ENCODE measurements around the gene PTHLH. TPM values are rescaled to one million over a fixed set of nuclear protein-coding genes. Genes with fewer than 3 reads are reported as not detected.

Gene PTHLH
- total and polyA plus RNA-seq, 10 of the 15 experiments (the other 5 are each of a cell fraction or from before 2014, with no cell fraction given): 0.08 to 0.12 TPM; not detected in 8

DNA sequence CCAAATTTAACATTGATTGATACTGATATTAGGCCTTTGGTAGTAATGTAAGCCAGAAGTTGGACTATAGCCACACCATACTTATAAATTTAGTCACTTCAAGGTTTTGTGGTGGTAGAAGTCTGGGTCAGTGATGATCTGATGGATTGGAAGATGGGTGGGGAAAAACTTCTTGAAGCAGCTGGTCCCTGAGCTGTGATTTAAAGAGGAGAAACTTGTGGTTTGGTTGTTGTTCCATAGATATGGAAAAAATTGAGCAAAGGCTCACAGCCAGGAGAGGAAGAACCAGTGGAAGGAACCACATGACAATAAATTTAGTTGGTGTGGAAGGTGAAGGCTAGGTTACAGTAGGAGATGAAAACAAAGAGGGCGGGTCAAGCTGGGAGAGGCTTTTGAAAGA is 26.1 kb downstream of the PTHLH start:
- DNase-seq (ENCODE audit: low read depth, low spot score): no peak
- ChIA-PET RAD21 (ENCODE audit: unreplicated experiment) (no interaction called here), SMC1A (ENCODE audit: uncharacterized antibody, unreplicated experiment) (no interaction called here), POLR2A (no interaction called here), CTCF (interaction anchor here (0.6 kb wide), 1 partner anchor 214 kb away, joined by 3 read pairs; no protein-coding TSS in a partner anchor)
- intact Hi-C loops (cut with micrococcal nuclease; ENCODE audit: unreplicated experiment): no loop called here
- no peaks in the 10 kb centered on the region; a peak in 2 of 4 replicates for H3K27me3 ChIP-seq (replicated peaks in 1 of 2; ENCODE audit: control insufficient read depth in 2 of 2, insufficient read depth in 2 of 2, low read length in 1 of 2)
- BruUV-seq (replicated peaks): no TSS peak
- H3K4me3 ChIP-seq: no peak overlapping the region
- 64% methylated on average over 1 of the region's 1 CpG for WGBS (ENCODE audit: insufficient coverage, insufficient replicate concordance, low lambda C conversion rate, missing lambda C conversion rate)
- H3K4me2 ChIP-seq (ENCODE audit: control insufficient read depth, insufficient read depth): no peak overlapping the region
- H3K4me1 ChIP-seq (ENCODE audit: control insufficient read depth, insufficient read depth, low read length): no peaks in the 10 kb centered on the region
- H4K20me1 ChIP-seq (ENCODE audit: control insufficient read depth, insufficient read depth): no peaks in the 10 kb centered on the region
- H3K9me3 ChIP-seq (replicated peaks; ENCODE audit: control insufficient read depth, insufficient read depth, low read length): no peaks in the 10 kb centered on the region
- TF ChIP-seq, protein P1, sequence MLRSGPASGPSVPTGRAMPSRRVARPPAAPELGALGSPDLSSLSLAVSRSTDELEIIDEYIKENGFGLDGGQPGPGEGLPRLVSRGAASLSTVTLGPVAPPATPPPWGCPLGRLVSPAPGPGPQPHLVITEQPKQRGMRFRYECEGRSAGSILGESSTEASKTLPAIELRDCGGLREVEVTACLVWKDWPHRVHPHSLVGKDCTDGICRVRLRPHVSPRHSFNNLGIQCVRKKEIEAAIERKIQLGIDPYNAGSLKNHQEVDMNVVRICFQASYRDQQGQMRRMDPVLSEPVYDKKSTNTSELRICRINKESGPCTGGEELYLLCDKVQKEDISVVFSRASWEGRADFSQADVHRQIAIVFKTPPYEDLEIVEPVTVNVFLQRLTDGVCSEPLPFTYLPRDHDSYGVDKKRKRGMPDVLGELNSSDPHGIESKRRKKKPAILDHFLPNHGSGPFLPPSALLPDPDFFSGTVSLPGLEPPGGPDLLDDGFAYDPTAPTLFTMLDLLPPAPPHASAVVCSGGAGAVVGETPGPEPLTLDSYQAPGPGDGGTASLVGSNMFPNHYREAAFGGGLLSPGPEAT (IDR thresholded peaks at IDR 0.05; ENCODE audit: low read depth): no peak
- no peak for FAIRE-seq
- H3K9ac ChIP-seq (ENCODE audit: control insufficient read depth, insufficient read depth, low read length): no peak overlapping the region
- H3K27ac ChIP-seq (ENCODE audit: control insufficient read depth, insufficient read depth): no peak overlapping the region
- no peaks in the 10 kb centered on the region for H3K36me3 ChIP-seq (ENCODE audit: control insufficient read depth in 2 of 2, insufficient read depth in 2 of 2, low read length in 1 of 2)
- in situ Hi-C loops (cut with MboI): no loop called here
- no peaks in the 10 kb centered on the region for H3K79me2 ChIP-seq (ENCODE audit: control insufficient read depth, insufficient read depth, low read length)
- no peak overlapping the region for H2AFZ ChIP-seq (ENCODE audit: control insufficient read depth, low read depth, low read length)
- ATAC-seq: no peak

DNA sequence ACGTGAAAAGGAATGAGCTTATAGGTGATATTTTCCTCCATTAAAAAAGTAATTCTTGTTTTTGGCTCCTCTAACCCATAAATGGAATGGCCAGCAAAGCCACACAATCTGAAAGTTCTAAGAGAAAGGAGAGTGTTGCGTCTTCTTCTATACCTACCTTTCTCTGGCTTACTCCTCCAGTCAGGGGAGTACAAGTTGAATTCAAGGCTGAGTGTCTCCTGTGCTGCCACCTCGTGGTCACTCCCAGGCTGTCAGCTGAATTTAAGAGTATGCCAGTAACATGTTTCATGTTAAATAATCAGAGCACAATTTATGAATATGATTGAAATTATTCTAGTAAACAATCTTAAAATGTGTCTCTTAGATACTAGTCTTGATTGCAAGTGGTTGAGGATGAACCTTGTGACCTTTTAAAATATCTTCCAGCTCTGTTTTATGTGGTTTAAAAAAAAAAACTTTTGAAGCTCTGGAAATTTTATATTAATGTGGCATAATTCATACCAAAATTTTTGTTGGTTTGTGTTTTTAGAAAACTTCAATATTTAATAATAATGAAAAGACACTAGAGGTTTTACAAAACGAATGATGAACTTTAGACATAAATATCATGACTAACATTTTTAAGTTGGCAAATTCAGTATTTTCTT is 31.7 kb downstream of the PTHLH start:
- ATAC-seq: peak; percentile 98
- in situ Hi-C loops (cut with MboI) (loop anchor here (5.0 kb wide), 1 partner anchor 209 kb away; no protein-coding TSS in a partner anchor), intact Hi-C loops (cut with micrococcal nuclease; ENCODE audit: unreplicated experiment) (loop anchor here (1.0 to 2.0 kb wide), 2 partner anchors 120 to 208 kb away; no protein-coding TSS in a partner anchor)
- no TSS peak for BruUV-seq (replicated peaks)
- Histone ChIP-seq H3K9ac (ENCODE audit: control insufficient read depth, insufficient read depth, low read length) (no peak overlapping the region), H4K20me1 (ENCODE audit: control insufficient read depth, insufficient read depth) (no peaks in the 10 kb centered on the region), H3K36me3 (ENCODE audit: control insufficient read depth in 2 of 2, insufficient read depth in 2 of 2, low read length in 1 of 2) (no peaks in the 10 kb centered on the region), H2AFZ (ENCODE audit: control insufficient read depth, low read depth, low read length) (no peak overlapping the region), H3K27me3 (replicated peaks in 1 of 2; ENCODE audit: control insufficient read depth in 2 of 2, insufficient read depth in 2 of 2, low read length in 1 of 2) (no peaks in the 10 kb centered on the region), H3K4me1 (ENCODE audit: control insufficient read depth, insufficient read depth, low read length) (no peaks in the 10 kb centered on the region), H3K4me2 (ENCODE audit: control insufficient read depth, insufficient read depth) (no peak overlapping the region), H3K4me3 (no peak overlapping the region), H3K79me2 (ENCODE audit: control insufficient read depth, insufficient read depth, low read length) (no peaks in the 10 kb centered on the region), H3K9me3 (replicated peaks; ENCODE audit: control insufficient read depth, insufficient read depth, low read length) (no peaks in the 10 kb centered on the region), H3K27ac (ENCODE audit: control insufficient read depth, insufficient read depth) (no peak overlapping the region)
- peak; percentile 86 for FAIRE-seq
- POLR2A ChIA-PET: no interaction called here
- peak; percentile 60 for DNase-seq (ENCODE audit: low read depth, low spot score)
- 25% methylated on average over 4 of the region's 4 CpGs for WGBS (ENCODE audit: insufficient coverage, insufficient replicate concordance, low lambda C conversion rate, missing lambda C conversion rate)
- SMC1A ChIA-PET (ENCODE audit: uncharacterized antibody, unreplicated experiment): interaction anchor here (0.6 to 1.8 kb wide), 15 partner anchors 12 to 1024 kb away, joined by 3 to 23 read pairs (median 4); no protein-coding TSS in a partner anchor
- CTCF ChIA-PET: interaction anchor here (0.7 to 7.3 kb wide), 16 partner anchors 11 to 931 kb away, joined by 3 to 101 read pairs (median 4); no protein-coding TSS in a partner anchor
- RAD21 ChIA-PET (ENCODE audit: unreplicated experiment): interaction anchor here (0.6 to 1.8 kb wide), 10 partner anchors 23 to 1617 kb away, joined by 3 to 32 read pairs (median 4); no protein-coding TSS in a partner anchor
- TF ChIP-seq SMC3 (IDR thresholded peaks at IDR 0.05; ENCODE audit: borderline replicate concordance, low read length) (peak; percentile 93), CHD4 (IDR thresholded peaks at IDR 0.05) (no peak), ZNF622 (IDR thresholded peaks at IDR 0.05) (no peak), HCFC1 (IDR thresholded peaks at IDR 0.05; ENCODE audit: low read length) (no peak), YY1 (IDR thresholded peaks at IDR 0.05; ENCODE audit: low read depth, low read length) (peak; percentile 59; the same call in 1 of the 2 replicates), LARP7 (IDR thresholded peaks at IDR 0.05) (no peak)
- TF ChIP-seq, protein P2, sequence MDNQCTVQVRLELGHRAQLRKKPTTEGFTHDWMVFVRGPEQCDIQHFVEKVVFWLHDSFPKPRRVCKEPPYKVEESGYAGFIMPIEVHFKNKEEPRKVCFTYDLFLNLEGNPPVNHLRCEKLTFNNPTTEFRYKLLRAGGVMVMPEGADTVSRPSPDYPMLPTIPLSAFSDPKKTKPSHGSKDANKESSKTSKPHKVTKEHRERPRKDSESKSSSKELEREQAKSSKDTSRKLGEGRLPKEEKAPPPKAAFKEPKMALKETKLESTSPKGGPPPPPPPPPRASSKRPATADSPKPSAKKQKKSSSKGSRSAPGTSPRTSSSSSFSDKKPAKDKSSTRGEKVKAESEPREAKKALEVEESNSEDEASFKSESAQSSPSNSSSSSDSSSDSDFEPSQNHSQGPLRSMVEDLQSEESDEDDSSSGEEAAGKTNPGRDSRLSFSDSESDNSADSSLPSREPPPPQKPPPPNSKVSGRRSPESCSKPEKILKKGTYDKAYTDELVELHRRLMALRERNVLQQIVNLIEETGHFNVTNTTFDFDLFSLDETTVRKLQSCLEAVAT (IDR thresholded peaks at IDR 0.05): no peak
- TF ChIP-seq, protein P3, sequence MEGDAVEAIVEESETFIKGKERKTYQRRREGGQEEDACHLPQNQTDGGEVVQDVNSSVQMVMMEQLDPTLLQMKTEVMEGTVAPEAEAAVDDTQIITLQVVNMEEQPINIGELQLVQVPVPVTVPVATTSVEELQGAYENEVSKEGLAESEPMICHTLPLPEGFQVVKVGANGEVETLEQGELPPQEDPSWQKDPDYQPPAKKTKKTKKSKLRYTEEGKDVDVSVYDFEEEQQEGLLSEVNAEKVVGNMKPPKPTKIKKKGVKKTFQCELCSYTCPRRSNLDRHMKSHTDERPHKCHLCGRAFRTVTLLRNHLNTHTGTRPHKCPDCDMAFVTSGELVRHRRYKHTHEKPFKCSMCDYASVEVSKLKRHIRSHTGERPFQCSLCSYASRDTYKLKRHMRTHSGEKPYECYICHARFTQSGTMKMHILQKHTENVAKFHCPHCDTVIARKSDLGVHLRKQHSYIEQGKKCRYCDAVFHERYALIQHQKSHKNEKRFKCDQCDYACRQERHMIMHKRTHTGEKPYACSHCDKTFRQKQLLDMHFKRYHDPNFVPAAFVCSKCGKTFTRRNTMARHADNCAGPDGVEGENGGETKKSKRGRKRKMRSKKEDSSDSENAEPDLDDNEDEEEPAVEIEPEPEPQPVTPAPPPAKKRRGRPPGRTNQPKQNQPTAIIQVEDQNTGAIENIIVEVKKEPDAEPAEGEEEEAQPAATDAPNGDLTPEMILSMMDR (IDR thresholded peaks at IDR 0.05 in 2 of 3, conservative IDR thresholded peaks at IDR 0.05 in 1 of 3; ENCODE audit: control insufficient read depth in 2 of 3, extremely low read depth in 1 of 3, insufficient read depth in 1 of 3, low read depth in 3 of 3, low read length in 3 of 3): peak; percentile 82 to 91 (median 87)
- TF ChIP-seq, protein P4, sequence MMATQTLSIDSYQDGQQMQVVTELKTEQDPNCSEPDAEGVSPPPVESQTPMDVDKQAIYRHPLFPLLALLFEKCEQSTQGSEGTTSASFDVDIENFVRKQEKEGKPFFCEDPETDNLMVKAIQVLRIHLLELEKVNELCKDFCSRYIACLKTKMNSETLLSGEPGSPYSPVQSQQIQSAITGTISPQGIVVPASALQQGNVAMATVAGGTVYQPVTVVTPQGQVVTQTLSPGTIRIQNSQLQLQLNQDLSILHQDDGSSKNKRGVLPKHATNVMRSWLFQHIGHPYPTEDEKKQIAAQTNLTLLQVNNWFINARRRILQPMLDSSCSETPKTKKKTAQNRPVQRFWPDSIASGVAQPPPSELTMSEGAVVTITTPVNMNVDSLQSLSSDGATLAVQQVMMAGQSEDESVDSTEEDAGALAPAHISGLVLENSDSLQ (IDR thresholded peaks at IDR 0.05): peak; percentile 41; the same call in 1 of the 2 replicates

All from GM12878 (cell line).